ENCODE data around the gene COPZ1.

COPZ1 gene

DNA sequence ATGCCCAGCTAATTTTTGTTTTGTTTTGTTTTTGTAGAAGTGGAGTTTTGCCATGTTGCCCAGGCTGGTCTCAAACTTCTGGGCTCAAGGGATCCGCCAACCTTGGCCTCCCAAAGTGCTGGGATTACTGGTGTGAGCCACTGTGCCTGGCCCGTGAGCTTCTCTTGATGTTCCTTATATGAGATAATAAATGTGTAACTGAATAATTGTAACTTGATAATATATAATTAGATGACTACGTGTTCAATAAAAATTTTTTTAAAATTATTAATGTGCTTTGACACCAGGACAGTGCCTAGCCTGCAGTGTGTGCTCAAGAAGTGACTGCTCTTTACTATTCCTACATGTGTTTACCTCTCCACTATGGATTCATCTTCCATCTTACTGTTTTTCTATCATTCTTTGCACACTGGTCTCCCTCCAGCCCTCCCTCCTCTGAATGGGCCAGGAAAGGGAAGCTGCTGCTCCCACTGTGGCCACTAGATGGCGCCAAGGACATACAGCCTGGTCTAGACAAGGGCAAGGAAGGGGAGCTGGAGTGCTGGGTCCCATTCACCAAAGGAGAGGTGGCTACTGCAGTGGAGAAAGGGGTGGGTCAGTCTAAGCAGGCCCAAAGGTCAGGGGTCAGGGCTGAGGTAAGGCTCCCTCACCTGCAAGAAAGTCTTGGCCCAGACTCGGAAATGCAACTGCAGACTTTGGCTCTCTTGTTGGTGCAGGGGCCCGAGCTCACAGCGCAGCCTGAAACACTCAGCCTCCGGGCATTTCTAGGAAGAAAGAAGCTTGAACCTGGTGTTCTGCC, 74.3 kb downstream of the COPZ1 start:
- Histone ChIP-seq H3K27me3 (ENCODE audit: control insufficient read depth, insufficient read depth, low read length) (no peaks in the 10 kb centered on the region), H3K9ac (ENCODE audit: low read depth, low read length) (no peak overlapping the region), H3K36me3 (ENCODE audit: control insufficient read depth, insufficient read depth, low read length) (peaks cover 37% of the 10 kb centered on the region), H3K4me3 (ENCODE audit: low read depth, low read length) (no peak overlapping the region), H3K4me1 (ENCODE audit: control insufficient read depth, insufficient read depth, low read length) (peaks cover under 1% of the 10 kb centered on the region), H3K9me3 (ENCODE audit: control insufficient read depth, insufficient read depth, low read length) (no peaks in the 10 kb centered on the region)

DNA sequence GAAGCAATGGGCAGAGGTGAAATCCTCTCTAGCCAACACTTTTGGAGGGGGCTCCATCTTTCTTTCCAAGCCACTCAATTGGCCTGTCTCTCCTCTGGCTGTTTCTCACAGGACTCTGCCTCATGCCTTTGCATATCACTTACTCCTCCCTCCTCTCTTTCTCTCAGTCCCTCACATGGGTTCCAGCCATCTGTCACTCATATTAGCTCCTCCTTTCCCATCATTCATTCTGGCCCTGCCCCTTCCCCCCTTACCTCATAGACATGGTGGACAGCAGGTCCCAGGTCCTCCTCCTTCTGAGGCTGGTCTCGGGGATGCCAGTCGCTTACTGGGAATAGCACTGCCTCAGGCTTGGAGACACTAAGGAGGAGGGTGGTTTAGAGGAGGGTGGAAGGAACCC, 76.2 kb downstream of the COPZ1 start:
- Histone ChIP-seq H3K9ac (ENCODE audit: low read depth, low read length) (no peak overlapping the region), H3K4me1 (ENCODE audit: control insufficient read depth, insufficient read depth, low read length) (no peaks in the 10 kb centered on the region), H3K4me3 (ENCODE audit: low read depth, low read length) (no peak overlapping the region), H3K27me3 (ENCODE audit: control insufficient read depth, insufficient read depth, low read length) (no peaks in the 10 kb centered on the region), H3K9me3 (ENCODE audit: control insufficient read depth, insufficient read depth, low read length) (no peaks in the 10 kb centered on the region), H3K36me3 (ENCODE audit: control insufficient read depth, insufficient read depth, low read length) (peaks cover 30% of the 10 kb centered on the region)

Measured in iPS-15b (cell line).